CD4-positive, alpha-beta T cell treated with Interleukin-17A for 1 hour (primary cell): ENCODE data around the gene FOXJ3.
"Not testable (repeated sequence)": the region's sequence is repeated elsewhere in the genome, so short reads cannot be mapped to it uniquely, and the experiment has no call there.

Experiments used
- DNase-seq: peaks from one replicate; pipeline ENCODE4 v3.0.0-alpha.2; 2020

FOXJ3 gene

GRCh38 chr1:42239555-42239954, 95.5 kb downstream of the FOXJ3 start:
- no peak for DNase-seq

DNA sequence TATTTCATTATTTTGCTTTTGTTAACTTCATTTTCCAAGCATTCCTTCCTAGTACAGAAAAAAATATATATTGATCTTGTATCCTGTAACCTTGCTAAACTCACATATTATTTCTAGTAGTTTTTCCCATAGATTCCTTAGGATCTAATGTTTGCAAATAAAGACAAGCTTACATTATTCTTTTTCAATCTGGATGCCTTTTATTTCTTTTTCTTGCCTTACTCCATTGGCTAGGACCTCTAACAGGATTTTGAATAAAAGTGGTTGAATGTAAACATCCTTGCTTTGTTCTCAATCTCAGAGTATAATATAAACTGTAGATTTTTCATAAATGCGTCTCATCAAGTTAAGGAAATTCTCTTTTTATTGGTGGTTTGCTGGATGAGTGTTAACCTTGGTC, 96.0 kb downstream of the FOXJ3 start:
- DNase-seq = no peak

GRCh38 chr1:42231253-42231652, 103.8 kb downstream of the FOXJ3 start:
- DNase-seq = no peak

GRCh38 chr1:42228938-42229337, 106.1 kb downstream of the FOXJ3 start:
- DNase-seq = no peak

DNA sequence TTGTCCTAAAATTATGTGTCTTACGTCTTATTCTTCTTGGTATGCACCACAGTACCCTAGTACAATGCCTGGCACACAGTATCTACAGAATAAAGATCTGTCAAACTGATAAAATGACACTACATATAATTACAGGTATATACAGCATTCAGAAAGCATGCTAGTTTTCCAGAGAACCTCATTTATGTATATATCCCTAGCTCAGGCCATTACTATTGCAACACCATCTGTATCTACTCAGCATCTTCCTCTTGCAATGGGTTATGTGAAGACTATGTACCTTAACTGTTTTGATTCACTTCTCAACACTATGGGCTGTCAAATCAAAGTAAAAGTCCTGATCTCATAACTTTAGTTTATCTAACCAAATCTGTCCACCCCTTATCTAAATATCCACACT, 112.0 kb downstream of the FOXJ3 start:
- no peak for DNase-seq

GRCh38 chr1:42221952-42222606, 113.0 kb downstream of the FOXJ3 start:
- DNase-seq = no peak

GRCh38 chr1:42221456-42221855, 113.6 kb downstream of the FOXJ3 start:
- DNase-seq = no peak

GRCh38 chr1:42219627-42220026, 115.4 kb downstream of the FOXJ3 start:
- DNase-seq = no peak

- DNase-seq = no peak
These were observed 120.6 kb downstream of the FOXJ3 start for GRCh38 chr1:42214447-42214871.

DNA sequence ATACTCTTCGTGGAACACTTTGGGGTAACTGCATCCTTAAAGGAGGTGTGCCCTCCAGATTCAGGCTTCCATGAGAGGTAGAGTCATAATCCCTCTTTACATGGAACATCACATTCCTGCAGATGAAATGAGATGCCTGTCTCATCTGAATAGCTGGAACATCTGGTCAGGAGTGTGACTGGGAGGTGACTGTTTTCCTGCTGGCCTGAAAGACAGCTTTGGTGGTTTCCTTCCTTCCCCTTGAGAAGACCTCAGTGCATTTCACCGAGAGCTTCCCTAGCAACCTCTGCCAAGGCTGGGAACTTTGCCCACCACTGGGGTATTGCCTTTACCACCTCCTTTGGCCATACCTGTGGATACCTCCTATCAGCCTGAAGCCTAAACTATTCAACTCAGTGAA, 123.8 kb downstream of the FOXJ3 start:
- no peak for DNase-seq

DNA sequence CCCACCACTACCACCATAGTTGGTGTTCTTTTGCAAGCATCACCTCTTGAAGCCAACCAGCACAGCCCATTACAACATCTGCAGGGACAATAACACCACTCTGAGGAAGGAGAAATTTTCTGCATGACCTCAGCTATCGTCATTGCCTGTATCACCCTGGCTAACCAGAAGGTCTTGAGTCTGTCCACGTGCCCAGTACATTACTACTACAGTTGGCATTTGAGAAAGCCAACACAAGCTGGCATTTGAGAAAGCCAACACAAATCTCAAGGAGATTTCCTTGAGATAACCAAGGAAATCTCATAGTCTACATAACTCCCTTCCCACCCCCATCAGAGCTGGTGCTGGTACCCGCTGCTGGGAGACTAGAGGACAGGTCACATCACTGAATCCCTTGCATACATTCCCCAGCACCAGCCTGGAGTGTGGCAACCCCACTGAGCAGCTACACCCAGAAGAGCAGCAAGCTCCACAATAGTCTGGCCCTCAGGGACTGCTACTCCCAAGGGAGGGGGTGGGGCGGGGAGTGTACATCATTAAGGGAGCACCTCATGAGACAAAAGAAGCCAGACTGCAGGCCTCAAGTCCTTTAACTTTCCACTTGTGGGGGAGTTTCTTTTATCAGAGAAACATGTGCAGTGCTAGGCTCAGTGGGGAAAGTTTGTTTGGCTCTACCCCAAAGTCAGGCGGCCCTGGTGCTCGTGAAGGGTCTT, 124.5 kb downstream of the FOXJ3 start:
- DNase-seq = no peak

GRCh38 chr1:42209526-42210251, 125.3 kb downstream of the FOXJ3 start:
- no peak for DNase-seq

GRCh38 chr1:42206930-42207329, 128.1 kb downstream of the FOXJ3 start:
- DNase-seq = not testable (repeated sequence)

GRCh38 chr1:42206164-42206563, 128.9 kb downstream of the FOXJ3 start:
- DNase-seq = no peak

DNA sequence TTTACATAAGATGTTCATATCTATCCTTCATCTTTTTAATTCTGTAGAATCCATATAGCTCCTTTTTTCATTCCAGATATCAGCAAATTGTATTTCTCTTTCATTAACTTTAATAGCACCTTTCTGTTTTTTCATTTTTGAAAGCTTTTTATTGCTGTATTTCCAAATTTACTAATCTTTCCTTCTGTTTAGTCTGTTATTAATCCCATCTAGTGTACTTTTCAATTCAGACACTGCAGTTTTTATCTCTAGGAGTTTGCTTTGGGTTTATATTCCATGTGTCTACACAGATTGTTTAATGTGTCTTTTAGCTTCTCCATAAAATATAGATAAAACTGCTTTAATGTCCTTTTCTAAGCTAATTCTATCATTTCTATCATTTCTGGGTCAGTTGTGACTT, 133.0 kb downstream of the FOXJ3 start:
- no peak for DNase-seq

GRCh38 chr1:42198251-42198650, 136.8 kb downstream of the FOXJ3 start:
- DNase-seq = no peak

DNA sequence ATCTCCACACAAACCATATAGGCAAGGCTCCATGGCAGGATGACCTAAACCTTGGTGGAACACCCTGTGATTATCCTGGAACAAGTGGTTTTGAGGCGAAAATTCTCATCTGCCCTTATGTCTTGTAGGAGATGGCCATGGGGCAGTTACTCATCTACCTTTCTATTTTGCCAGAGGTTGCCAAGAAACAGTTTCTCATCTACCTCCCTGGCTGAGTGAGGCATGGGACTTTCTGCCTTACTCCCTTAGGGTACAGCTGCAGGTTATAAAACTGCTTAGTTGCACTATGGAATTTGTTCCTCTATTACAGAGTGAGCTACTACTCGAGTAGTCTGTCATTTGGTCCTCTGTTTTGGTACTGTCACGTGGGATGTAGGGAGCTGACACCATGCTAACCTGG, 139.2 kb downstream of the FOXJ3 start:
- DNase-seq = no peak

- no peak for DNase-seq
These were observed 142.9 kb downstream of the FOXJ3 start for GRCh38 chr1:42192106-42192505.

GRCh38 chr1:42191319-42191718, 143.7 kb downstream of the FOXJ3 start:
- no peak for DNase-seq

DNA sequence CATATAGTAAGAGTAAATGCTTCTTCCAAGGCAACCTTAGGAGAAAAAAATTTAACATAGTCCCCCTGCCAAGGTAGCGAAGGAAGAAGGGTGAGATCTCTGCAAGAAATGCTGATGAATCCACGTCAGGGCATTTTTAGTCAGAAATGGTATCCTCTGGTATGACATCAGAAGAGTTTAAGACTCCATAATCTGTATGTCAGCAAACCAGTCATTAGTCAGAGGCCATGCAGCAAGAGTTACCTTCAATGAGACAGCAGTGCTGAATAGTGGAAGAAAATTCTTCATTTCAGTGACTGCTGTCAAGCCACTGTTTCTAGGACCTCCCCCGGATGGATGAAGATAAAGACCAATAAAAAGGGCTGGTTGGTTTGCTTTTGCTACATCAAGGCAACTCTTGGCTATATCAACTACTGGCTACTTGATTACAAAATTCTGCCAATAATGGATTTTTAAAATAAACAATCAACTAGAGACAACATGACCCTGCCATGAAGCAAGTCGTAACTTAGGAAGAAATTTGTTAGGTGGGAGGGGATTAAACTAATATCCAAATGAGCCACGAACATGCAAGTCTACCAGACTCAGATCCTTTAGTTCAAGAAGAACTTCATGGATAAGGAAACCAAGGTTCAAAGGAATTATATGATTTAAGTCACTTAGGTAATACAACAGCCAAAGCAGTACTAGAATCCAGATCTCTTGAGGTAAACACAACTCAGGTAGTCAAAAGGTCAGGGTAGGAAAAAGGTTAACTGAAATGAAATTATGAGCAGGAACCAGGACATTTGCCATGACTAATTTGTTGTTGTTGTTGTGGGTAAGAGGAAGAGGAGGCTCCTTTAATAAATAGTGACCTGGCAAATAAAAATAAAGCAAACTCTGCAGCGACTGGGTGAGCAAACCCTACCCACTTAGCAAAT, 144.8 kb downstream of the FOXJ3 start:
- DNase-seq = no peak

GRCh38 chr1:42186152-42186551, 148.9 kb downstream of the FOXJ3 start:
- DNase-seq = no peak

DNA sequence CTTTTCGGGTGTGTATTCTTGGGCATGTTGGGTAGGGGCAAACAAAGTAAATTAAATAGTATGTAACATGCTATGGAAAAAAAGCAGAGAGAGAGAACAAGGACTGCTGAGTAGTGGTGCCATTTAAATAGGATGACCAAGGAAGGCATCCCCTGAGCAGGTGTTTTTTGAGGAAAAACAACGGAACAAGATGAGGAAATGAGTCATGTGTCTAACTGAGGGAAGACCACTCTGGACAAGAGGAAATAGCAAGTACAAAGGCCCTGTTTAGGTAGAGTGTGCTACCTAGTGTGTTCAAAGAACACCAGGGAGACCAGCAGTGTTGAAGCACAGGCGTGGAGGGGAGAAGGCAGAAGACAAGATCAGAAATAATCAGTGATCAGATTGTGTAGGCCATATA, 150.4 kb downstream of the FOXJ3 start:
- no peak for DNase-seq

- no peak for DNase-seq
These were observed 151.1 kb downstream of the FOXJ3 start for GRCh38 chr1:42183957-42184268.
